HG02885 (cell line): Measurements from ENCODE around the gene CASP2.
A peak's percentile ranks its signal among the peaks of the same experiment; 100 is the strongest.

Experiments
- ATAC-seq: cut with Tn5 transposase; IDR thresholded peaks from one replicate; pipeline ENCODE4 v1.9.1; 2021; ENCODE audit warnings: mild to moderate bottlenecking; ENCODE audit not compliant: unreplicated experiment, poor library complexity

CASP2 gene

DNA sequence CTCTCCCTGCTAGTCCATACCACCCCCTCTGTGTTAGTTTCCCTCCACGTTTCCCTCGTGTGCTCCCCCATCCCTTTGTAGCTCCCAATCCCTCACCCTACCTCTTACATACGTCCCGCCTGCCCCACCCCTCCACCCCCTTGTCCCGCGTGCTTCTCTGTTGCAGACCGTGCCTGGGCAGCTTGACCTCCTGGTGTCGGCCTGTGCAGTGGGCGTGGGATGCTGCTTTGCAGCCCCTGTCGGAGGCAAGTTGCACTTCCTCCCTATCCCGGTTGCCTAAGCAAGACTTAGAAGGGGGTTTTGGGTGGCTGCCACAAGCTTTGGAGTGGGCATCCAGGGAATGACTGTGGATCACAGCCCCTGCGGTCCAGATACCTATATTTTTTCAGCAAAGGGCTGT lies 35.5 kb downstream of the CASP2 start:
- no peak for ATAC-seq

DNA sequence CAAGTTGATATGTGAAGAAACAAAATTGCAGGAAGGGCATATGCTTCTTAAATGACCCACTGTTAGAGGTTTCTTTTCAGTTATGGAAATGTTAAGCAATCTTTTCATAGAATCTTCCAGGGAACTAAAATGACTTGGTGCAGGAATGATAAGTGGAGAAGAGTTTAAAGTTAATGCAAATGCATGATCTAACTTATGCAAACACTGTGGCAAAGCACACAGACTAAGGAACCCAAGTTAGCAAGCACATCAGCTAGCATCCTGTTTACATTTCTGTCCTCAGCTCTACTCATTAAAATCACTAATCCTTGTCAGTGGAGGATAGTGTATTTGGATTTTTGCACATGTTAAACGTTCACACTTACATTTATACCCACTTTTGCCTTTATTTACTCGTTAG lies 37.1 kb downstream of the CASP2 start:
- peak; percentile 56 for ATAC-seq

GRCh38 chr7:143327903-143328302 lies 39.8 kb downstream of the CASP2 start:
- peak; percentile 83 for ATAC-seq

DNA sequence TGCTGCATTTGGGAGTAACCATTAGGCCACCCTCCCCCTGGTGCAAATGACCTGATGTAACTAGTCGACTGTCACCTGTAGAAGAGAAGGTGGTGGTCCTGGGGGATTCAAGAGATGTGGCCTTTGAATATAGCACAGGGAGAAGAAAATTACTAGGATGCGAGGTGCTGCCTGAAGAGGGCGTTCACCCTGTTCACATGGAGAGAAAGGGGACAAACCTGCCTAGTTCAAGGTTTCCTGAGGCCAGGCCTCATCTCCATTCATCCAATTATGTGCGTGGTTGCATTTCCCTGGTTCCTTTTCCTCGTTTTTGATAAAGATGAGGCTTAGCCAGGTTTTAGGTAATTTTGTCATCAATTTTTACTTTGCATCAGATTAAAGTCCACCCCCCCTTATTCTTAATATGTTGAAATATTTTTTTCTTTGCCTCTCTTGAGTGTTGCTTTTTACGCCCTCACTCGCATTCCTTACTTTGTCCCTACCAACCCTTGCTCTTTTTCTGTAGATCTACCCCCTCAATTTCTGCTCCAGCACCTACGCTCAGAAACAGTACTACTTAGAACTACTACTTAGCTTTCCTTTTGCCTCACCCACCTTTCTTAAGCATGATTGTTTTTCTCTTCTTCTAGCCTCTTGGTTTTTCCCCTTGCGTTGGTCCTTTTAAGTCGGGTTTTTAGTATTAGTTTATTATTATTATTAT lies 41.5 kb downstream of the CASP2 start:
- ATAC-seq, result no peak

- no peak for ATAC-seq
Measured at GRCh38 chr7:143331179-143331801, 43.1 kb downstream of the CASP2 start.

DNA sequence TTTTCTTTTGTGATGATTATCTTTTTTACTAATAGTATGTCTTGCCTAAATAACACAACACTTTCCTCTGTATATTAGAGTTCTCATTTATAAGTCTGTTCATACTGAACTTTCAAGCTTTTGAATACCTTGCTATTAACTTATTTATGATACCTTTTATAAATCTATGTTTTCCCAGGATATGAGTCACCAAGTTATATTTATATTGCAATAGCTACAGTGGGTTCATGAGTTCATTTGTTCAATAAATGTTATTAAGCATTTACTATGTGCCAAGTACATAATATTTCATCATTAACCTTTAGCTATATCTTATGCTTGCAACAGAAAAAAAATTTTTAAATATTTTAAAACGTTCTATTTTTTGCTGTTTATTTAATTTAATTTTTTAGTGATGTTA lies 46.1 kb downstream of the CASP2 start:
- ATAC-seq, result no peak

DNA sequence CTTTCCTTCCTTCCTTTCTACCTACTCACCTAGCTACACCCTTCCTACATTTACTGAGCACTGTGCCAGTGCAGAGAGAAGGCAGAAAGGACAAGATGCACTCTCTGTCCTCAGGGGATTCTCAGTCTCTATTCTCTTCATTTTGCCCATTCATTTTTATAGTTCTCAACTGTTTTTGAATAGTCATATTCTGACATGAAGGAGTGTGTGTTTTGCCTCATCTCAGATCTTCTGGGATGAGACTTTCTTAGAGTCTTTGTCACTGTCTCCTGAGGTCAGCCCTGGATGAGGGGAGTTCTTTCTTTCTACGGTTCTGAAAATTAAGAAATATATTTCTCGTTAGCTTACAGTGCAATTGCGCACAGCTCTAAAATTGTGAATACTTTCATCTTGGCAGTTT lies 49.1 kb downstream of the CASP2 start:
- ATAC-seq, result no peak

GRCh38 chr7:143341842-143342241 lies 53.7 kb downstream of the CASP2 start:
- ATAC-seq, result no peak

DNA sequence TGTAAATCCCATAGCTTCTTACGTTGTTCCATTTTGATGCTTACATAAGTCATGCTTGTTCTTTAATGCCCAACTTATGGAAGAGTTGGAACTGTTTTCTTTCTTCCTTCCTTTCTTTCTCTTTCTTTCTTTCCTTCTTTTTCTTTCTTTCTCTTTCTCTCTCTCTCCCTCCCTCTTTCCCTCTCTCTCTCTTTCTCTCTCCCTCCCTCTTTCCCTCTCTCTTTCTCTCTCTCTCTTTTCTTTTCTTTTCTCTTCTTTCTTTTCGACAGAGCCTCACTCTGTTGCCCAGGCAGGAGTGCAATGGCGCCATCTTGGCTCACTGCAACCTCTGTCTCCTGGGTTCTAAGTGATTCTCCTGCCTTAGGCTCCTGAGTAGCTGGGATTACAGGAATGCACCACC lies 55.4 kb downstream of the CASP2 start:
- no peak for ATAC-seq

DNA sequence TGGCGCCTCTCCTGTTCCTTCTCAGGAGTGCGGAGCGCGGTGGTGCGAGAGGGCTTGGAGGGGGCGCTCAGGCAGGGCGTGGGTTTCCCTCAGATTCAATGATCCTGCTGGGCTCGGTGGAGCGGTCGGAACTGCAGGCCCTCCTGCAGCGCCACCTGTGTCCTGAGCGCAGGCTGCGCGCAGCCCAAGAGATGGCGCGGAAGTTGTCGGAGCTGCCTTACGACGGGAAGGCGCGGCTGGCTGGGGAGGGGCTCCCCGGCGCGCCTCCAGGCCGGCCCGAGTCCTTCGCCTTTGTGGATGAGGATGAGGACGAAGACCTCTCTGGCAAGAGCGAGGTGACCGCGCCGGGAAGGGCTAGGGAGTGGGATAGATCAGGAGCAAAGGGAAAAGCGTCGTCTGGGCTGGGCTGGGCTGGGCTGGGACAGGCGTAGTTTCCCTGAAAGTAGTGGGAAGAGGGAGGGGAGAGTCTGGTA lies 57.3 kb downstream of the CASP2 start:
- ATAC-seq, result peak; percentile 94

DNA sequence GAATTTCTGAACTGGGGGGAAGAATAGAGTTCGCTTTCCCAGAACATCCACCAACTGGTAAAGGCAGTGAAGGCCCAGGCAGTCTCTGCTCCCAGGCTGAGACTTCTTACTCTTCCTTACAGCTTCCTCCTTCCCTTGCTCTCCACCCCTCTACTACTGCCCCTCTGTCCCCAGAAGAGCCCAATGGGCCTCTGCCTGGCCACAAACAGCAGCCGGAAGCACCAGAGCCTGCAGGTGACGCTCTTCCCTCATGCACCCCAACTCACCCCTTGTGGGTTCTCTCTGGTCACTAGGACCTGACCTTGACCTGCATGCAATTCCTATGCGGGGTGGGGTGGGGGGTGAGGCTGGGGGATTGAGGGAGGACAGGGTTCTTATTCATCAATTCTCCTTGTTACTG lies 57.9 kb downstream of the CASP2 start:
- ATAC-seq, result no peak

GRCh38 chr7:143347950-143348349 lies 59.8 kb downstream of the CASP2 start:
- ATAC-seq, result no peak

DNA sequence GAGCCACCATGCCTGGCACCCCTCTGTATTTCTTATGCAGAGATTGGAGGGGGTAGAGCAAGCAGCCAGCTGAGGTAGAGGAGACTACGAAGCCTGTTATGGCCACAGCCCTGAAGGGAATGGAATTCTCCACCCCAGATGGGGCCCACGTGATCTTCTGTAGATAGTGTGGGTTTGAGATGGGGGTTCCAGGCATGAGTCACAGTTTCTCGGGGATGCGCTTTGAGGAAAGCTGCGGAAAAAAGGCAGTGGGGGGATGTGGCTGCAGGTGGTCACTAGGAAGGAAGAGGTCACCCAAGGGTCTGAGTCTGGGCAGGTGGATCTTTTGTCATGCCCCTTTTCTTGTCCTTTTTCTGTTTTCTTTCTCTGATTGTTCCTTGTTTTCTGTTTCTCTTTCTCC lies 62.9 kb downstream of the CASP2 start:
- ATAC-seq, result no peak

- no peak for ATAC-seq
Measured at GRCh38 chr7:143351574-143351973, 63.4 kb downstream of the CASP2 start.

- ATAC-seq, result no peak
Measured at GRCh38 chr7:143352531-143353002, 64.4 kb downstream of the CASP2 start.

GRCh38 chr7:143354376-143354775 lies 66.2 kb downstream of the CASP2 start:
- no peak for ATAC-seq

DNA sequence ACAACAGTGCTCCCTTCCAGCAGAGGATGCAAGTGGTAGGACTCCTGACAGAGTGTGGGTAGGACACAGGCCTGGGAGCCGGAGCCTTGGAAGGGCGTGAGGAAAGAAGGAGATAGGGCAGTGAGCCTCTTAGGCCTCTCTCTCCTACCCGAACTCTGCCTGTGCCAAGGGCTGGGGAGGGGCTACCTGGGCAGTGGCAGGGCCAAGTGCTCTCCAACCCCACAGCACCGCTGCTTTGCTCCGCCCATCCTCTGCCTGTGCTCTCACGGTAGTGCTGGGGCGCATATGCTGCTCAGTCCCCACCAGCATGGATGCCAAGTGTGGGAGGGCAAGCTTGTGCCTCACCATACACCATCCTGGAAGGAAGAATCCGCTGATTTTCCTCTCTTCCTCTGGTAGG lies 66.8 kb downstream of the CASP2 start:
- ATAC-seq, result no peak

DNA sequence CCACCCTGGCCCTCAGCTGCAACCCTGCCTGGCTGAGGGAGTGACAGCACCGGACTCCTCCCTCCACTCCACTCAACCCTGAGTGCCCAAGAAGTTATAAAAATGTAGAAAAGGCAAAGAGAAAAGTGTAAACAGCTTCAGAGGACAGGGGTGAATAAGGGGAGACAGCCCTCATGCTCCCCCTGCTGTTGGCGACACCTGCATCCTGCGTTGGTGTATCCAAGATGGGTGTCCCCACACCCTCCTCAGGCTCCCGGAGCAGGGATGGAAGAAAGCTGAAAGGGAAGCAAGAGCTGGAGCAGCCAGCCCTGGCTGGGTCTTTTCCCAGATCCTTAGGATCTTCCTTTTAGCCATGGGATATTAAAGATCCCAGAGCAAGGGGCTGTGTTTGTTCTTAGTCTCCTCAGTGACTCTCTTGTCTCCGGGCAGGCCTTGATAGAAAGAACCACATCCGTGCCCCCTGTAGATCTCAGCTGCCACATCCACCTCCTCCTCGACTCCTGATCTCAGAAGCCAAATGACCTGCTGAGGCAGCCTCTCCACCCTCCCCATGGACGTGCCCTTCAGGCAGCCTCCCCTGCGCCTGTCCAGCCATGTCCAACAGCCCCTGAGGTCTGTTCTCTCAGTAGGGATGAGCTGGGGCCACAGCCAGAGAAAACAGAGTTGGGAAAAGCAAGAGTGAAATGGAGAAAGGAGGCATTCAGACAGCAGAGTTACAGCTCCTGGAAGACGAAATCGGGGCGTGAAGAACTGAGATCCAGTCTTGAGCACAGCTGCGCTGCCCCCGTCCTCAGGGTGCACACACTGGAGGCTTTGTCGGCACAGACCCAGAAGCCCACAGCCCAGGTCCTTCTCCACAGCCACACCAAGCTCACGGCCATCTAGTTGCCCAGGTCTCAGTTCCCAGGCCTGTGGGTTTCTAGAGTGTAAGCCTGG lies 67.6 kb downstream of the CASP2 start:
- ATAC-seq, result no peak

- ATAC-seq, result no peak
Measured at GRCh38 chr7:143356414-143357050, 68.4 kb downstream of the CASP2 start.
